Measurements from ENCODE around the gene KLHL2.
A peak's percentile ranks its signal among the peaks of the same experiment; 100 is the strongest.

- TF ChIP-seq CTCF (IDR thresholded peaks at IDR 0.05) (no peak), EP300 (IDR thresholded peaks at IDR 0.05; ENCODE audit: low read depth) (no peak), POLR2AphosphoS5 (IDR thresholded peaks at IDR 0.05) (peak in 2 of 3 donors; percentile 22 to 37), POLR2A (IDR thresholded peaks at IDR 0.05) (no peak)
These were observed at the start of gene KLHL2 for GRCh38 chr4:165207431-165208220.
